Lung (tissue), 12 donors: Measurements from ENCODE around the gene MEX3C. TPM values are rescaled to one million over a fixed set of nuclear protein-coding genes. Genes with fewer than 3 reads are reported as not detected.

Source experiments
- ATAC-seq: fragments of 200-7000 bp; cut with Tn5 transposase; one replicate; pipeline ENCODE4 v1.9.1; 2020; ENCODE audit warnings: moderate number of reproducible peaks; ENCODE audit not compliant: insufficient read depth, low FRiP score
- DNase-seq, 3 donors: peaks; one replicate each; pipeline ENCODE4 v3.0.0-alpha.2; 2013 to 2017
- H3K27ac ChIP-seq, 2 donors: one replicate each; pipeline ENCODE4 v1.5.1; 2013; ENCODE audit warnings: mild to moderate bottlenecking in 2 of 2, moderate library complexity in 2 of 2, control low read depth in 1 of 2, inconsistent platforms in 1 of 2, low read depth in 1 of 2, low read length in 1 of 2
- H3K27me3 ChIP-seq, 3 donors: one replicate each; pipeline ENCODE4 v1.5.1; 2013; ENCODE audit warnings: low read length in 2 of 3; ENCODE audit not compliant: control insufficient read depth in 3 of 3, insufficient read depth in 3 of 3
- H3K36me3 ChIP-seq, 4 donors: one replicate each; pipeline ENCODE4 v1.5.1; 2013; ENCODE audit warnings: low read length in 4 of 4, mild to moderate bottlenecking in 1 of 4, moderate library complexity in 1 of 4; ENCODE audit not compliant: control insufficient read depth in 4 of 4, insufficient read depth in 4 of 4
- H3K4me1 ChIP-seq, 5 donors: one replicate each; pipeline ENCODE4 v1.5.1; 2013; ENCODE audit warnings: low read length in 5 of 5, mild to moderate bottlenecking in 2 of 5, moderate library complexity in 1 of 5; ENCODE audit not compliant: control insufficient read depth in 5 of 5, insufficient read depth in 5 of 5
- H3K4me3 ChIP-seq: one replicate; pipeline ENCODE4 v1.5.1; 2013; ENCODE audit warnings: mild to moderate bottlenecking, control low read depth, moderate library complexity
- H3K9ac ChIP-seq, 2 donors: one replicate each; pipeline ENCODE4 v1.5.1; 2013; ENCODE audit warnings: low read length in 2 of 2, control low read depth in 1 of 2; ENCODE audit not compliant: insufficient read depth in 1 of 2
- H3K9me3 ChIP-seq, 4 donors: one replicate each; pipeline ENCODE4 v1.5.1; 2013; ENCODE audit warnings: low read length in 3 of 4, mild to moderate bottlenecking in 1 of 4, moderate library complexity in 1 of 4; ENCODE audit not compliant: control insufficient read depth in 4 of 4, insufficient read depth in 3 of 4
- WGBS, 2 donors: extraction: QIAGEN DNeasy Blood & Tissue Kit; methylation state at CpG; one replicate each; pipeline ENCODE4 v1.1.7; 2013; 5-methylcytosine and 5-hydroxymethylcytosine counted together
- polyA plus RNA-seq, 2 donors: library from polyadenylated mRNA; stranded (reverse); fragments of 200-250 nt; gene quantifications; one replicate each; pipeline ENCODE4 v1.2.1, GENCODE V29; 2013
- total RNA-seq, 2 donors: library from RNA; depleted of rRNA in 1 of 2; stranded (reverse); fragments of >200 nt in 1 of 2; gene quantifications; one replicate each; pipeline ENCODE4 v1.2.1, GENCODE V29; 2014 to 2021
- TF ChIP-seq, protein P1 (sequence below): IDR thresholded peaks from 2 replicates; pipeline ENCODE4 v1.5.1; 2012; ENCODE audit warnings: mild to moderate bottlenecking; ENCODE audit errors: control extremely low read depth, extremely low read depth
- donor health status: control.
- donor health status: control.
- donor health status: Bipolar disorder and iron deficiency.
- donor health status: healthy.
- donor health status: DM: yes; HTN: yes; CAD: no.

MEX3C gene
- total and polyA plus RNA-seq, 4 donors: 7.6 to 54.2 (median 15.8) TPM

DNA sequence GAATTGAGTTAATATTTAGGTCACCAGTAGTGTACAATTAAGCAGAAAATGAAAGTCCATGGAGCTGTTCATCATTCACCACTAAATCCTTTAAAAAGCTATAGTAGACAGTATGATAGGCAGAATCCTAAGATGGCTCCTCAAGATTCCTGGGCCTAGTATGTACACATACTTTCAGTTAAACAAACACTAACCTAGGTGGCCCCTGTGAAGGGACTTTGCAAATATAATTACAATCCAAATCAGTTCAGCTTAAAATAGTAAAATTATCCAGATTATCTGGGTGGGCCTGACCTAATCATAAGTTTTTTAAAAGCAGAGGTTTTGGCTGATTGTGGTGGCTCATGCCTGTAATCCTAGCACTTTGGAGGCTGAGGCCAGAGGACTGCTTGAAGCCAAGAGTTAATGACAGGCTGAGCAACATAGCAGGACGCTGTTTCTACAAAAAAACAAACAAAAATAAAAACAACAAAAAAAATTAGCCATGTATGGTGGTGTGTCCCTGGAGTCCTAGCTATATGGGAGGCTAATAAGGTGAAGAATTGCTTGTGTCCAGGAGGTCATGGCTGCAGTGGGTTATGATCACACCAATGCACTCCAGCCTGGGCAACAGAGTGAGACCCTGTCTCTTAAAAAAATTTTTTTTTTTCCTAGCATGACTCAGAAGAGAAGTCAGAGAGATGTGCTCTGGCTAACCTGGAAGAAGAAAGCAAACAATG is 13.9 kb downstream of the MEX3C start:
- Histone ChIP-seq H3K27ac (no peak overlapping the region), H3K4me3 (no peak overlapping the region), H3K9me3 (no peaks in the 10 kb centered on the region), H3K9ac (no peak overlapping the region), H3K36me3 (peaks cover 0 to 13% (median 3%) of the 10 kb centered on the region in 4 donors), H3K4me1 (peaks cover 0 to 21% (median 0%) of the 10 kb centered on the region in 5 donors), H3K27me3 (no peaks in the 10 kb centered on the region)
- WGBS, 2 donors: 92 to 100% methylated on average over 1 of the region's 1 CpG
- DNase-seq (no peak), ATAC-seq (no peak)
- TF ChIP-seq, protein P1, sequence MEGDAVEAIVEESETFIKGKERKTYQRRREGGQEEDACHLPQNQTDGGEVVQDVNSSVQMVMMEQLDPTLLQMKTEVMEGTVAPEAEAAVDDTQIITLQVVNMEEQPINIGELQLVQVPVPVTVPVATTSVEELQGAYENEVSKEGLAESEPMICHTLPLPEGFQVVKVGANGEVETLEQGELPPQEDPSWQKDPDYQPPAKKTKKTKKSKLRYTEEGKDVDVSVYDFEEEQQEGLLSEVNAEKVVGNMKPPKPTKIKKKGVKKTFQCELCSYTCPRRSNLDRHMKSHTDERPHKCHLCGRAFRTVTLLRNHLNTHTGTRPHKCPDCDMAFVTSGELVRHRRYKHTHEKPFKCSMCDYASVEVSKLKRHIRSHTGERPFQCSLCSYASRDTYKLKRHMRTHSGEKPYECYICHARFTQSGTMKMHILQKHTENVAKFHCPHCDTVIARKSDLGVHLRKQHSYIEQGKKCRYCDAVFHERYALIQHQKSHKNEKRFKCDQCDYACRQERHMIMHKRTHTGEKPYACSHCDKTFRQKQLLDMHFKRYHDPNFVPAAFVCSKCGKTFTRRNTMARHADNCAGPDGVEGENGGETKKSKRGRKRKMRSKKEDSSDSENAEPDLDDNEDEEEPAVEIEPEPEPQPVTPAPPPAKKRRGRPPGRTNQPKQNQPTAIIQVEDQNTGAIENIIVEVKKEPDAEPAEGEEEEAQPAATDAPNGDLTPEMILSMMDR: no peak

DNA sequence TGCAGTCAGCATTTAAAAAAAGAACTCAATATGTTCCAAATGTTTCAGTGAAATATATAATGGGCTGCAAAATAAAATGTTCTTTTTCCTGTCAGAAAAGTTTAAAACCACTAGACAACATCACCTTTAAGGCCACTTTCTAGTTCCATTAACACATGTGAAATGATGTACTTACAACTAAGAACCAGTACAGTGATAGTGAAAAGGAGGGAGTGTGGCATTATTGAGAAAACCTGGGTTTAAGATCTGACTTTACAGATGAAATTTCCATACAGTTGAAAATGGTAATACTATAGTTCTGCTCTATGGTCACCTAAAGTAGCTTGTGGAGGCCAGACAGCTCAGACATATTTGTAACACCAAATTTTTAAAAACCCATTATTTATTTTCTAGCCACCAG is 14.7 kb downstream of the MEX3C start:
- DNase-seq (no peak), ATAC-seq (no peak)
- Histone ChIP-seq H3K4me3 (no peak overlapping the region), H3K27me3 (no peaks in the 10 kb centered on the region), H3K27ac (no peak overlapping the region), H3K9ac (no peak overlapping the region), H3K4me1 (peaks cover 0 to 24% (median 0%) of the 10 kb centered on the region in 5 donors), H3K36me3 (peaks cover 0 to 13% (median 3%) of the 10 kb centered on the region in 4 donors), H3K9me3 (no peaks in the 10 kb centered on the region)
- TF ChIP-seq, protein P1: no peak

DNA sequence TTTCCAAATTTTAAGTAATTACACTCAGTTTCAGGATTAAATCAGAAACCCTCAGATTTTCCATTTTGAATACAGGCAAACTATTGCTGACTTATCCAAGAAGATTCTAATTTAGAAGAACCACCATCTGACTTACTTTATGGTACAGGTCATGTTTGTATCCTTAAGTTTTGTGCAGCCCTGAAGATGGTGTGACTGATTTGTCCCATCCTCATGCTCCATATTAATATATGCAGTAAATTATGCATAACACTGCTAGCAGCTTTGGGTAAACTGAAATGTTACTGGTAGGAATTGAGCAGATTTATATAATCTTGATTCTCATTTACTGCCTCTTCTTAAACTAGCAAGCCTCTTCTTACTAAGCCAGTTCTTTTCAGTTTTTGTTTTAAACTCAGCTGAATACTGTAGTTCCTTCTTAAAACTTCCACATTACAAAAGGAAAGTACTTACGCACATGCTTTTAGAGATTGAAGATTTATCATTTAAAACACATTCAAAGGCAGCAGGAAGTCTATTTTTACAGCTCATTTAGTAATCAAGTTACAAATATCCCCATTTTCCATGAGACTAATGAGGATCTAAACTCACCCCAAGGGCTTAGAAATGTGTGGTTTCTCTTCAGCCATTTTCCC is 25.7 kb downstream of the MEX3C start:
- Histone ChIP-seq H3K9ac (no peak overlapping the region), H3K4me3 (no peak overlapping the region), H3K4me1 (no peaks in the 10 kb centered on the region), H3K36me3 (peaks cover 2 to 20% (median 13%) of the 10 kb centered on the region in 4 donors), H3K27me3 (no peaks in the 10 kb centered on the region), H3K9me3 (no peaks in the 10 kb centered on the region), H3K27ac (no peak overlapping the region)
- TF ChIP-seq, protein P1: no peak
- DNase-seq (peak in 1 of 3 donors; percentile 7), ATAC-seq (no peak)
- 57 to 62% methylated on average over 1 of the region's 1 CpG for WGBS, 2 donors
